Activated CD4-positive, alpha-beta T cell treated with anti-CD3 and anti-CD28 coated beads, Interleukin-2, amount 50 U/mL, for 16 hours (primary cell): ENCODE results near the gene BICDL2.
A peak's percentile ranks its signal among the peaks of the same experiment; 100 is the strongest.
"Not testable (repeated sequence)": the region's sequence is repeated elsewhere in the genome, so short reads cannot be mapped to it uniquely, and the experiment has no call there.

ENCODE experiments used
- DNase-seq: peaks from one replicate; pipeline ENCODE4 v3.0.0-alpha.2; 2020

BICDL2 gene

DNA sequence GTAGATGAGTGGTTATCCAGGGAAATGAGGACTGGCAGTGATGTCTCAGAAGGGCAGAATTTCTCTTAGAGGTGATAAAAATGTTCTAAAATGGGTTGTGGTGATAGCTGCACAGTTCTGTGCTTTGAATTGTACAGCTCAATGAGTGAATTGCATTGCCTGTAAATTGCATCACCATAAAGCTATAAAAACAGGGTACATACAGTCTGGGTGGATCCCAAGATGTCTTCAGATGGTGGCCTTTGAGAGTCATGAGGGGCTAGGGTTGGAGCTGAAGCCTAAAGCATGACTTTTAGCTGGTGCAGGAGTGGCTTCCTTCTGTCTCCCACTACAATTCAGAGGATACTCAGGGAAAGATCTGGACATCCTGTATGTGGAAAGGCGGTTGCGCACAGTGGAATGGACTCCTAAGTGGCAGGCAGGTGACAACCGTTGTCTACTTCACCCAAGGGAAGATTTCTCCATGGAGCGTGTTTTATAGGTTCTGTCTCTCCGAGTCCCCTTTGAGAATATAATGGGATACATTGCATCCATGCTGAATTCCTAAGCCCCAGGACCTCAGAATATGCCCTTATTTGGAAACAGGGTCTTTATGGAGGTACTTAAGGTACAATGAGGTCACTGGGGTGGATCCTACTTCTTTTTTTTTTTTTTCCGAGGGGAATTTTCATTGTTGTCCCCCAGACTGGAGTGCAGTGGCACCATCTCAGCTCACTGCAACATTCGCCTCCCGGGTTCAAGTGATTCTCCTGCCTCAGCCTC, 27.1 kb upstream of the BICDL2 start:
- no peak for DNase-seq

DNA sequence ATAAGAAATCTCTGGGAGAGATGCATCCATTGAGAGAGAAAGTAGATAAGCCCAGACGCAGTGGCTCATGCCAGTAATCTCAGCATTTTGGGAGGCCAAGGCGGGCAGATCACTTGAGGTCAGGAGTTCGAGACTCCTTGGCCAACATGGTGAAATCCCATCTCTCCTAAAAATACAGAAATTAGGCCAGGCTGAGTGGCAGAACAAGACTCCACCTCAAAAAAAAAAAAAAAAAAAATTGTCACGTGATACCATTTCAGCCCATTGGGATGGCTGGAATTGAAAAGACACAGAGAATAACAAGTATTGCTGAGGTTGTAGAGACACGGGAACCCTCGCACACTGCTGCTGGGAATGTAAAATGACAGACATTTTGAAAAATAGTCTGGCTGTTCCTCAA, 25.8 kb upstream of the BICDL2 start:
- DNase-seq, result no peak

DNA sequence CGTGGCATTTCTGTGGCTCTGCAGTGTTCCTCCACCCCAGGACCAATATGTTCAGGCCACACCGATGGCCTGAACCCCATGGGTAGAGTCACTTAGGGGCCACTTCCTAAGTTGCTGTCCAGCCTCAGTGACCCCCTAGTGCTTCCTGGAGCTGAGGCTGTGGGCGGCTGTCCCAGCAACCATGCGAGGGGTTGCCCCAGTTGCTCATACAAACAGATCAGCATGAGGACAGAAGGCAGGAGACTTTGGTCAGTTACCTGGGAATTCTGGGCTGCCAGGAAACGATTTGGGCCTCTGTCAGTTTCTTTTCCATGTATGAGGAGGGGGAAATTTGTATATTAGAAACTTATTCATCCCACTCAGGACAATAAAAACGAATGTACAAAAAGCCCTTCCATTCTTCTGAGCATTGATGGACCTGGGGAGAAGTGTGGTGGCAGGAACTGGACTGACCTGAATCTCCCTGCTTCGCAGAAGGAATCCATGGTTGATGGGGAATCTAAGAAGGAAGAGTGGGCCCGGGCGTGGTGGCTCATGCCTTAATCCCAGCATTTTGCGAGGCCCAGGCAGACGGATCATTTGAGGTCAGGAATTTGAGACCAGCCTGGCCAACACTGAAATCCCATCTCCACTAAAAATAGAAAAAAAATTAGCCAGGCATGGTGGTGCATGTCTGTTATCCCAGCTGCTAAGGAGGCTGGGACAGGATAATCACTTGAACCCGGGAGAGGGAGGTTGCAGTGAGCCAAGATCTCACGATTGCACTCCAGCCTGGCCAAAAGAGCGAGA, 23.8 kb upstream of the BICDL2 start:
- DNase-seq, result no peak

DNA sequence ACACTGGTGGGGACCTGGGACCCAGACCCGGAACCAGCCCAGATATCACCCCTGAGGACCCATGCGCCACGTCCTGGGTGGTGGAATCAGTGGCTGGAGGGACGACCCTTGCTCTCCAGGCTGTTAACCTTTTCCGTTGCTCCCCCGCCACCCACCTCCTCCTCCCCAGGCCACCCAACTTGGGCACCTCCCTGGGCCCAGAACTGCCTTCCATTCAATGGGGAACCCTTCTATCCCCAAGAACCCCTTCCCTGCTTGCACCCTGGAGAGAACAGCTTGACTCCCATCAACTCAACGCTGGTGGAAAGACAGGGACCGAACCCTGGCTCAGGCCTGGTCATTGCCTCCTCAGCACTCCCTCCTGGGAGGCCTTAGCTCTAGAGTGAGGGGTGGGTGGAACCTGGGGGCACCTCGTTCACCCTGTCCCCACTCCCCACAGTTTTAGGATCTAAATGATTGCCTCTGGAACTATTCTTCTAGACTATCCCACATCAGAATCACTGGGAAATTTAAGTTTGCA, 23.0 kb upstream of the BICDL2 start:
- DNase-seq, result no peak

DNA sequence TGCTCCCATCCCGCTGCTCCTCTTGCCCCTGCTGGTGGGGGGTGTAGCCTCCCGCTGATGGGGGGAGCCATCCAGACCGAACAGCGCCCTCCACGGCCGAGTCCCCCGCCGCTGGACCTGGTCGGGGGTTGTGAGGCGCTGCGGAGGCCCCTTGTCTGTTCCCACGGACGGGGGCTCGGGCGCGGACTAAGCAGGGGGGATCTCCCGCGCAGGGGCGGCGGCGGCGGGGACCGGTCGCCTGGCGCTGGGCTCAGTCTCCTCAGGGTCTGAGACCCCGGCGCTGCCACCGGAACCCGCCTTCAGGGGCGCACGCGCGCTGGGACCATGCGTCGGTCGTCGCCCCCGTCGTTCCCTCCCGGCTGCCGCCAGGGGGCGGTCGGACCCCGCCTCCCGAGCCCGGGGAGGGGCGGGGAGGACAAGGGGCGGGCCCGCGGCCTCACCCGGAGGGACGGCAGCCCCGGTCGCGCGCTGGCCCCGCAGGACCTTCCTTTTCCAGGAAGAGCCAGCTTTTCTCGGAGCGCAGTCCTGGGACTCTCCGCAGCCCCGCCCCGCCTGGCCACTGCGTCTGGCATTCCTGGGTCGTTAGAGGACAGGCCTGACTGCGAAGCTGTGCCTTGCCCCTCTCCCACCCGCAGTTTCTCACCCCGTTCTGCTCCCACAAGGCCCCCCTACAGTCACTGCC, 22.4 kb upstream of the BICDL2 start:
- peak; percentile 91 for DNase-seq

DNA sequence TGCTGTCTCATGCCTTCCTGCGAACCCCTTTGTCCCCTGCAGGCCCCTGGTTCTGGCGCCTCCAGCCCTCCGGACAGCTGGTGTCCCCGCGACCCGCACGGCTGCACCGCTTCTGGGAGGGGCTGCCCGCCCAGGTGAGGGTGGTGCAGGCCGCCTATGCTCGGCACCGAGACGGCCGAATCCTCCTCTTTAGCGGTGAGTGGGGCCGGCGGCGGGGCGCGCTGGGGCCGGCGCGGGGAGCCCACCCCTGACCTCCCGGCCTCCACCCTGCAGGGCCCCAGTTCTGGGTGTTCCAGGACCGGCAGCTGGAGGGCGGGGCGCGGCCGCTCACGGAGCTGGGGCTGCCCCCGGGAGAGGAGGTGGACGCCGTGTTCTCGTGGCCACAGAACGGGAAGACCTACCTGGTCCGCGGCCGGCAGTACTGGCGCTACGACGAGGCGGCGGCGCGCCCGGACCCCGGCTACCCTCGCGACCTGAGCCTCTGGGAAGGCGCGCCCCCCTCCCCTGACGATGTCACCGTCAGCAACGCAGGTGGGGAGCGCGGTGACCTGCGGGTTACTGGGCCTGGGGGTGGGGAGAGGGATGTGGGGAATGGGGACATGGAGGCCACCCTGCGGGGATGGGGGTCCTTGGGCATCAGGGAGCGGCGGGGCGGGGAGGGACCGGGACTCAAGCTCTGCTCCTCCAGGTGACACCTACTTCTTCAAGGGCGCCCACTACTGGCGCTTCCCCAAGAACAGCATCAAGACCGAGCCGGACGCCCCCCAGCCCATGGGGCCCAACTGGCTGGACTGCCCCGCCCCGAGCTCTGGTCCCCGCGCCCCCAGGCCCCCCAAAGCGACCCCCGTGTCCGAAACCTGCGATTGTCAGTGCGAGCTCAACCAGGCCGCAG, 21.6 kb upstream of the BICDL2 start:
- peak; percentile 72 for DNase-seq

DNA sequence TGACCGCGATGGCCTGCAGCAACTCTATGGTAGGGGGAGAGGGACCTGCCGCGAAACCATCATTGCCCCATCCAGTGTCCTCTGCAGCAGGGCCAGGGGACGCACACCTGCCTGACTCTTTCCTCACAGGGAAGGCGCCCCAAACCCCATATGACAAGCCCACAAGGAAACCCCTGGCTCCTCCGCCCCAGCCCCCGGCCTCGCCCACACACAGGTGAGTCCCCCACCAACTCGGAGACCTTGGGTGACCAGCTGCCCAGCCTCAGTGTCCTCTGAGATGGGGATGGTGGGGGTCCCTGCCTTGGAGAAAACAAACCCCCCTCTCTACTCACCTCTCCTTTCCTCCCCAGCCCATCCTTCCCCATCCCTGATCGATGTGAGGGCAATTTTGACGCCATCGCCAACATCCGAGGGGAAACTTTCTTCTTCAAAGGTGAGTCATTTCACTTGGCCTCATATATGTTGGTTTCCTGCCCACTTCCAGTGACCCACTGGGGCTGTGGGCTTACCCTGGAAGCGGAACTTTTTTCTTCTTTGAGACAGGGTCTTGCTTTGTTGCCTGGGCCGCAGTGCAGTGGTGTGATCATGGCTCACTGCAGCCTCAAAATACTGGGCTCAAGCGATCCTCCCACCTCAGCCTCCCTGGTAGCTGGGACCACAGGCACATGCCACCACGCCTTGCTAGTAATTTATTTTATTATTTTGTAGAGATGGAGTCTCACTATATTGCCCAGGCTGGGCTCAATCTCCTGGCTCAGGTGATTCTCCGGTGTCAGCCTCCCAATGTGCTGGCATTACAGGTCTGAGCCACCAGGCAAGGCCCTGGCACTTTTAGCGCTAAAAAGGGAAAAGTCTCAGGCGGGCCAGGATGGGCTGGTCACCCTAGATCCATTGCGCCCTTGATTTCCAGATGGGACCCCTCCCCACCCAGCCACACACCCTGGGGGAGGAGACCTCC, 20.7 kb upstream of the BICDL2 start:
- peak; percentile 67 for DNase-seq

DNA sequence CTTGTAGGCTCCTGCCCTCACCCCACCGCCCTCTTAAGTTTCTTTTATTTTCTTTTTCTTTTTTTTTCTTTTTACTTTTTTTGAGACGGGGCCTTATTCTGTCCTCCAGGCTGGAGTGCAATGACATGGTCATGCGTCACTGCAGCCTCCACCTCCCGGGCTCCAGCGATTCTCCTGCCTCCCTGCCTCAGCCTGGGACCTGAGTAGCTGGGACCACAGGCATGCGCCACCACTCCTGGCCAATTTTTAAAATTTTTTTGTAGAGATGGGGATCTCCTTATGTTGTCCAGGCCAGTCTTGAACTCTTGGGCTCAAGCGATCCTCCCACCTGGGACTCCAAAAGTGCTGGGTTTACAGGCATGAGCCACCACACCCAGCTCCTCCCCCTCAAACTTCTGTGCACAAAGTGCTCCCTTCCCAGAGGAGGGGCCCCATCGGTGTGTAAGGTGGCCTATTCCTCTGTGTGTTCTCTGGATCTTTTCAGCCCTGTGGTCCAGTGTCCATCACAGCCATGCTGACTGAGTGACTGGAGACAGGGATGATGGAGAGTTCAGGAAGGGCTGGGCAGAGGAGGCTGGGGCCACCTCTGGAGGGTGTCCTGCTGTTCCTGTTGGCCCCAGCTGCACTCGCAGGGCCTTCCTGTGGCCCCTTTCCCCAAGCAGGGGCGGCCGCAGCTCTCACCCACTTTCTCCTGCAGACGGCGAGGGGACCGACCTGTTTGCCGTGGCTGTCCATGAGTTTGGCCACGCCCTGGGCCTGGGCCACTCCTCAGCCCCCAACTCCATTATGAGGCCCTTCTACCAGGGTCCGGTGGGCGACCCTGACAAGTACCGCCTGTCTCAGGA, 19.8 kb upstream of the BICDL2 start:
- no peak for DNase-seq

DNA sequence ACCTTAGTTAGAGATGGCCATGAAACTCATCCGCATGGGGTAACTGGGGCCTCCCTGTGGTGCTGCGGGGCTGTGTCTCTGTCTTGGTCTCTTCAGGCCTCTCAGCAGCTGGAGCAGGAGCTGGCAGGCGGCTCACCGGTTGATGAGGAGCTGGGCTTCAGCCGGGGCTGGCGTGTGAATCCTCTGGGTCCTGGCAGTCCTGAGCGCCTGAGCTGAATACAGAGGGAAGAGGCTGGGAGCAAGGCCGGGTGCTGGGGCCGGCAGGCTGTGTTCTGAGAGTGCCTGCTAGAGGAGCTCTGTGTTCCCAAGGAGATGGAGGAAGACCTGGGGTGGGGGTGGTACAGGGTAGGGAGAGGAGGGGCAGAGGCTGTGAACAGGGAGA, 19.0 kb upstream of the BICDL2 start:
- not testable (repeated sequence) for DNase-seq

DNA sequence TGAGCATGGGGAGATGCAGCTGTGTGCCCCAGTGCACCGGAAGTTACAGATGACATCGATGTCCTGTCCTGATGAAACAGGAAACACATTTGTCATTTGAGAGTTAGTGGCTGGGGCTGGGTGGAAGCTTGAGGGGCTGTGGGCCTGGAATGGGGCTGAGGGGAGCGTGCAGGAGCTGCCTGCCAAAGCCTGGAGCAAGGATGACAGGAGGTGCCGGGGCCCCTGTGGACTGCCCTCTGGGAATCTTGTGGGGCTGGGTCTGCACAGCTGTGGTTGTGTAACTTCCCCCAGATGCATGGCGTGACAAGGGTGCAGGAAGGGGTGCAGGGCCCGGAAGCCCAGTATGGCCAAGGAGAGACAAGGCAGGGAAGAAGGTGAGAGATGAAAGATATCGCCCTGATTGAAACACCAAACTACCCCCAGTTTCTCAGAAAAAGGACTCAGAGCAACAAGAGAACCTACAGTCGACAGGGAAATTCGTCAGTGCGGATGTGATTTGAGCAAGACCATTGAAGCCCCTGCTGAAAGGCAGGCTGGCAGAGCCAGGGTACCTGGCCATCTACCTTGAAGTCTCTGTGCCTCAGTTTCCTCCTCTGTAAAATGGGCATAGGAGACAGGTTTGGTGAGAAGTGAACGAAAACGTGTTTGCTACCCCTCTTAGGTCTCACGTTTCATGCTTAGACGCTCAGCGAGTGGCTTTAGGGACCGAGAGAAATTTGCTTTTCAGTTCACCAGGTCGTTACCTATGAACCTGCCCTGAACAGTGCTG, 18.4 kb upstream of the BICDL2 start:
- peak; percentile 83 for DNase-seq

DNA sequence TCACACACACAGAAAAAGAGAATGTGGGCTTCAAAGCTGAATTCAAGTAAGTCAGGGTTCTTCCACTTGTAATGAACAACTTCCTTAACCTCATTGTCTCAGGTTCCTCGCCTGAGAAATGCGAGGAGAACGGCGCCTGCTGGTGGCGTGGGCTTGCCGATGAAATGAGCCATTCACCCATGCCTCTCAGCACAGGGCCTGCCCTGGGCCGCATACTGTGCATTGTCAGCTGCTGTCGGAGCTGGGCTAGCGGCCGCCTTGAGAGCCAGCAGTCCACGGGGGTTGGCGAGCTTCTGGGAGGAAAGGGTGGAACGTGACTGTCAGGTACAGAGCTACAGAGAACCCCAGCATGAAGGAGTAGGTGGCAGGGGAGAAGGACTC, 16.6 kb upstream of the BICDL2 start:
- not testable (repeated sequence) for DNase-seq

DNA sequence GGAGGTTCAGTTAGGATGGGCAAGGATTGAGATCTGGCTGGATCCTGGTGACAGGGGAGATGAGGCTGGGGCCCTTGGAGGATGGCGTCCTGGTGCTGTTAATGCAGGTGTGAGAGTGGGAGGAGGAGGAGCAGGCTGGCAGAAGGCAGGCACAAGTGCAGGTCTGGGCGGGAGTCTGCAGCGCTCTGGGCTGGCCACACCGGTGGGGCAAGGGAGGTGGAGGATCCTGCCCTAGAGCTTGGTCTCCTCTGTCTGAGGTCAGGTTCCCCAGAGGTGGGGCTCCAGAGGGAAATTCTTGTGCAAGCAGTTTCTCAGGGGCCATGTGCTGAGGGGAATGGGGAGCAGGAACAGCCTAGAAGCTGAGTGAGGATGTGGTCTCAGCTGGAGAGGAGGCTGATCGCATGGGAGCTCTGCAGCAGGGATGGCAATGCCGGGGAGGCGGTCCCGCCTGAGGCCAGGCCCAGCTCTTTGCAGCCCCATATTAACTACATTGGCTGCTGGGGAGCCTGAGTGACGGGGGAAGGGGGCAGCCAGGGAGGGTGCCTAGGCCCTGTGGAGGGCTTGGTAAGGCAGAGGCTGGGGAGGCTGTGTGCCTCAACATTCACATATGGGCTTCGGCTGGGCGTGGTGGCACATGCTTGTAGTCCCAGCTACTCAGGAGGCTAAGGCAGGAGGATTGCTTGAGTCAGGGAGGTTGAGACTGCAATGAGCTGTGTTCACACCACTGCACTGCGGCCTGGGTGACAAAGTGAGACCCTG, 16.0 kb upstream of the BICDL2 start:
- not testable (repeated sequence) for DNase-seq

DNA sequence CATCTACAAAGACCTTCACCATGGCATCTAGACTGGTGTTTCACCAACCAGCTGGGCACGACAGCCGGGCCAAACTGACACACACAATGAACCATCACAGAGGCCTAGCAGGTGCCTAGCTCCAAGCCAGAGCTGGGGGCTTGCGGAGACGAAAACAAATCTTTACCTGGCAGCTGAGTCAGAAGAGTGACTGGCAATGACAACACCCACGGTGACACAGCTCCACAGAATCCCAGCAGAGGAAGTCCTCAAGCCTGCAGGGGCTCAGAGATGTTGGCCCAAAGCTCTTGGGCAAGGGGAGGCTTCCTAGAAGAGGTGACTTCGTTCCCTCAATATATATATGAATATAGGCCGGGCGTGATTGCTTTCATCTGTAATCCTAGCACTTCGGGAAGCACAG, 14.8 kb upstream of the BICDL2 start:
- no peak for DNase-seq

DNA sequence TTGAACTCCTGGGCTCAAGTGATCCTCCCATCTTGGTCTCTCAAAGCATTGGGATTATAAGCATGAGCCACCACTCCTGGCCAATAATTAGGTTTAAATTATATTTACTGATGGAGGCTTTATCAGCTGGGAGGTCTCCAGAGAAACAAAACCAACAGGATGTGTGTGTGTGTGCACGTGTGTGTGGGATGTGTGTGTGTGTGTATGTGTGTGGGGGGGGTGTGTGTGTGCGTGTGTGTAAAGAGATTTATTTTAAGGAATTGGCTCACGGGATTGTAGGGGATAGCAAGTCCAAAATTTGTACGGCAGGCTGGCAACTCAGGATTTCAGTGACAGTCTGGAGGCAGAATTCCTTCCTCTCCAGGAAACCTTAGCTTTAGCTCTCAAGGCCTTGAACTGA, 14.3 kb upstream of the BICDL2 start:
- no peak for DNase-seq

DNA sequence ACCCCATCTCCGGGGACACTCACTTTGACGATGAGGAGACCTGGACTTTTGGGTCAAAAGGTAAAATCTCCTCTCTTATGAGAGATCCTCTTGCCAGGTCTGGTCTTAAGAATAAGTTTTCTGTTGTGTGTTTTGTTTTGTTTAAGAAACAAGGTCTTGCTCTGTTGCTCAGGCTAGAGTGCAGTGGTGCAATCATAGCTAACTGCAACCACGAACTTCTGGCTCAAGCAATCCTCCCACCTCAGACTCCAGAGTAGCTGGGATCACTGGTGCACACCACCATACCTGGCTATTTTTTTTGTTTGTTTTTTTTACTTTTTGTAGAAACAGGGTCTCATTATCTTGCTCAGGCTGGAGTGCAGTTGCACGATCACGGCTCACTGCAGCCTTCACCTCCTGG, 13.7 kb upstream of the BICDL2 start:
- no peak for DNase-seq

DNA sequence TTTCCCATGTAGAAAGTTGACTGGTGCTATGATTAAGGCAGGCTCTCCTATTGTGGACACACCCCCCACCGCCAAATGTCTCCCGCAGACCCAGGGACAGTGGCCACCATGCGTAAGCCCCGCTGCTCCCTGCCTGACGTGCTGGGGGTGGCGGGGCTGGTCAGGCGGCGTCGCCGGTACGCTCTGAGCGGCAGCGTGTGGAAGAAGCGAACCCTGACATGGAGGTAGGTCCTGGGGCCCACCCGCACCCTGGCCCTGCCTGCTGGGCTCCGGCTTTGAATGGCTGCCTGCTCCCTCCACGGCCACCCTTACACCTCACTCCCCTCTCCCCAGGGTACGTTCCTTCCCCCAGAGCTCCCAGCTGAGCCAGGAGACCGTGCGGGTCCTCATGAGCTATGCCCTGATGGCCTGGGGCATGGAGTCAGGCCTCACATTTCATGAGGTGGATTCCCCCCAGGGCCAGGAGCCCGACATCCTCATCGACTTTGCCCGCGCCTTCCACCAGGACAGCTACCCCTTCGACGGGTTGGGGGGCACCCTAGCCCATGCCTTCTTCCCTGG, 13.3 kb upstream of the BICDL2 start:
- DNase-seq, result no peak

DNA sequence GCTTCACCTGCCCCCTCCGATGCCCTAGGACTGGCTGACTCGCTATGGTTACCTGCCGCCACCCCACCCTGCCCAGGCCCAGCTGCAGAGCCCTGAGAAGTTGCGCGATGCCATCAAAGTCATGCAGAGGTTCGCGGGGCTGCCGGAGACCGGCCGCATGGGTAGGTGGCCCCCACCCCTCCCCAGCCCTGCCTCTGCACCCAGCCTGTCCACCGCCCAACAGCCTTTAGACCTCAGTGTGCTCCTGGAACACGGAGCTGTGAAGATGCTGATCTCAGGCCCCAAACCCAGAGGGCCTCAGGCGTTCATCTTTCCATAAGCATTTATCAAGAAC, 10.6 kb upstream of the BICDL2 start:
- DNase-seq, result no peak

DNA sequence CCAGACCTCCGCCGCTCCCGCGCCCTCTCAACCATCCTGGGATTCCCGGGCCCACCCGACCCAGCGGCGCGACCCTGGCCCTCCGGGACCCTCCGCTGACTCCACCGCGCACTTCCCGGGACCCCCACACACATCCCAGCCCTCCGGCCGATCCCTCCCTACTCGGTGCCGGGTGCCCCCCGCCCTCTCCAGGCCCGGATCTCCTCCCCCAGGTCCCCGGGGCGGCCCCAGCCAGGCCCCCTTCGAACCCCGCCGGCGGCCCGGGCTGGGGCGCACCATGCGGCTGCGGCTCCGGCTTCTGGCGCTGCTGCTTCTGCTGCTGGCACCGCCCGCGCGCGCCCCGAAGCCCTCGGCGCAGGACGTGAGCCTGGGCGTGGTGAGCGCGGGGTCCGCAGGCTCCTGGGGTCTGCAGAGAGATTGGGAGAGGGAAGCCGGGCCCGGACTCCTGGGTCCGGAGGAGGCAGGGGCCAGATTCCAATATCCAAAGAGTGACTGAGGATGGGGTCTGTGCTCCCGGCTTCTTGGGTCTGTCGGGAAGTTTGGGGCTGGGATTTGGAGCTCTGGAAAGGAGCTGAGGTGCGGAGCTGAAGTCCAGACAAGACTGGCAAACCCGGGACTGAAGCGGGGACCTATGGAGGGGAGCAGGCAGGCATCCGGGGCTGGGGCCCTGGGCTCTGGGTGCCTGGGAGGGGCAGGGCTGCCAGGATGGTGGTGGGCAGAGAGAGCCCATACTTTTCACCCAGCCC, 10.1 kb upstream of the BICDL2 start:
- no peak for DNase-seq
